NB4 (cell line): Measurements from ENCODE around the gene ADH1A.

Experiments
- CTCF ChIP-seq: IDR thresholded peaks from one replicate; pipeline ENCODE4 v1.5.1; 2012; ENCODE audit warnings: low read depth, low read length
- MYC ChIP-seq: IDR thresholded peaks from 2 replicates; pipeline ENCODE4 v1.6.1; 2011; ENCODE audit warnings: low read depth, low read length
- POLR2A ChIP-seq: IDR thresholded peaks from 2 replicates; pipeline ENCODE4 v1.6.1; 2011; ENCODE audit warnings: mild to moderate bottlenecking; ENCODE audit not compliant: insufficient read length; ENCODE audit errors: extremely low read depth
- TF ChIP-seq, protein P1 (sequence below): IDR thresholded peaks from 2 replicates; pipeline ENCODE4 v1.6.1; 2011; ENCODE audit warnings: low read depth, low read length

DNA sequence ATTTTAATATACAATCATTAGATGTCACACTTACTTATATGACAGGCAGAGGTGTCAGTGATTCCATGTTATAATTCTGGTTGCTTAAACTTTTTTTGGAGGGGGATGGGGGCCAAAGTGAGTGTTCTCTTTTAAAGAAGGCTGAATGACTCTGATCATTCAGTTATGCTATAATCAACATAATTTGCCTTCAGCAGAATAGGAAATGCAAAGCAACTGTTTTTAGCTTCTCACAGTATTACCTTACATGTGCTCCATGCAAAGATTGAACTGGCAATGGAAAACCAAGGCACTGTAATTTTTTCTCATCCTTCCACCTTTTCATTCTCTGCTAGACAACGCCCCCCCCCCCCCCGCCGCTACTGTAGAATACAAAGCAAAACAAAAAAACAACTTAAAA, 48.4 kb upstream of the ADH1A start:
- TF ChIP-seq POLR2A = no peak
- no peak for TF ChIP-seq CTCF
- TF ChIP-seq MYC = no peak
- TF ChIP-seq, protein P1, sequence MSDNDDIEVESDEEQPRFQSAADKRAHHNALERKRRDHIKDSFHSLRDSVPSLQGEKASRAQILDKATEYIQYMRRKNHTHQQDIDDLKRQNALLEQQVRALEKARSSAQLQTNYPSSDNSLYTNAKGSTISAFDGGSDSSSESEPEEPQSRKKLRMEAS = no peak
